GM12878 (cell line): ENCODE results near the gene LMX1A. TPM values are rescaled to one million over a fixed set of nuclear protein-coding genes. Genes with fewer than 3 reads are reported as not detected.

ENCODE experiments used
- EGR1 ChIP-seq, 2 experiments: IDR thresholded peaks; 1 replicate in 1 of 2; 2 replicates in 1 of 2; pipeline ENCODE4 v1.6.1; 2011 to 2012; ENCODE audit warnings: low read depth in 2 of 2, low read length in 2 of 2, borderline replicate concordance in 1 of 2, mild to moderate bottlenecking in 1 of 2, moderate library complexity in 1 of 2
- polyA plus RNA-seq, 11 experiments: library from polyadenylated mRNA; depleted of rRNA in 4 of 11; unstranded in 6 of 11; stranded (reverse) in 5 of 11; fragments of >200 nt; fragmentation: Nextera tagmentation in 4 of 11; fragmentation: Illumina TruSeq in 1 of 11; extraction: Ambion mirVana in 4 of 11; extraction: Trizol in 1 of 11; gene quantifications; 1 replicate in 1 of 11; 2 replicates in 10 of 11; pipeline versions ENCODE4 v1.2.1 to v1.2.3, GENCODE V29; 2011 to 2016; ENCODE audit warnings: inconsistent platforms in 2 of 11, missing spikeins in 2 of 11, low read depth in 1 of 11
- total RNA-seq, 4 experiments: library from RNA; depleted of rRNA in 3 of 4; stranded (reverse); fragments of >200 nt in 3 of 4; fragmentation: Illumina TruSeq in 1 of 4; extraction: Trizol in 1 of 4; gene quantifications; 2 replicates each; pipeline versions ENCODE4 v1.2.1 to v1.2.3, GENCODE V29; 2013 to 2021
- TF ChIP-seq, protein P1 (sequence below): fragments of 150-350 bp; IDR thresholded peaks from 2 replicates; pipeline ENCODE4 v1.6.1; 2016; ENCODE audit warnings: low read depth, low read length
- TF ChIP-seq, protein P2 (sequence below): fragments of 450-650 bp; conservative IDR thresholded peaks from 2 replicates; pipeline ENCODE4 v1.6.1; 2017; ENCODE audit warnings: mild to moderate bottlenecking, moderate library complexity

LMX1A gene
- total and polyA plus RNA-seq, 10 of the 15 experiments (the other 5 are each of a cell fraction or from before 2014, with no cell fraction given): not detected

DNA sequence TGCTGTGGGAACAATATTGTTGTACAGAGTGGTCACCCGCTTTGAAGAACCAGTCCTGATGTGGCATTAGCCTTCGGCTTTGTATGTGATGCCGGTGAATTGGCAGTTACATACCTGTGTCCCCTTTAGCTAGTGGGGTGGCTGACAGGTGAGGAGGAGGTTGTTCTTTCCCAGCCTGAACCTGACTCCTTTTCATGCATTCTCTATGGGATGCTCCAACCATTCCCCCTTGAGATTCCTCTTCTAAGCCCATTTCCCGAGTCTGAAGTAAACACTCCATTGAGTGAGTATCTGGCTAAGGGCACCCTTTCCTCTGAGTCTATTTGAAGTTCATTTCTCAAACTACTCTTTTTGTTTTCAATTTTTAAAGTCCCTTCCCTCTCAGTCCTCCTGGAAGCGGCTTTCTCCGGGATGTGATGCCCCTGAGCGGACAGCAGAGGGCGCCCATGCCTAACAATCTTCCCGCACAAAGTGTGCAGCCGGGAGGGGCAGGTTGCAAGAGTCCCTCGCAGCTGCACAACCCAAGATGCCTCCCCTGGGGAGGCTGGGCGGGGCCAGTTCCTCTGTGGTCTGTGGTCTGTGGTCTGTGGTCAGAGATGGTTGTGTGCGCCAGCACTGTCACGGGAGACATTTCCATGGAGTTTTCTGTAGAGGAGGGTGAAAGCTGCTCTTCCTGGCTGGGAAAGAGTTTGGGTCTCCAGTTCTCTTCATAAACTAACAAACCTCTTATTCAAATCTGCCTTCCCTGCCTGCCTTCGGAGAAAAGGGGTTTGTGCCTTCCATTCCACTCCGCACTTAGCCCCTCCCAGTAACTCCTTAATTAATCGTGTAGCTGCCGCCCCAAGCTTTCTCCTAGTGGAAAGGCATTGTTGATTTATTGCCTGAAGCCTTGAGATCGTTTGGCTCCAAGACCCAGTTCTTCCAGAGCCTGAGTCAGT lies 36.4 kb upstream of the LMX1A start (continued):
- TF ChIP-seq, protein P1, sequence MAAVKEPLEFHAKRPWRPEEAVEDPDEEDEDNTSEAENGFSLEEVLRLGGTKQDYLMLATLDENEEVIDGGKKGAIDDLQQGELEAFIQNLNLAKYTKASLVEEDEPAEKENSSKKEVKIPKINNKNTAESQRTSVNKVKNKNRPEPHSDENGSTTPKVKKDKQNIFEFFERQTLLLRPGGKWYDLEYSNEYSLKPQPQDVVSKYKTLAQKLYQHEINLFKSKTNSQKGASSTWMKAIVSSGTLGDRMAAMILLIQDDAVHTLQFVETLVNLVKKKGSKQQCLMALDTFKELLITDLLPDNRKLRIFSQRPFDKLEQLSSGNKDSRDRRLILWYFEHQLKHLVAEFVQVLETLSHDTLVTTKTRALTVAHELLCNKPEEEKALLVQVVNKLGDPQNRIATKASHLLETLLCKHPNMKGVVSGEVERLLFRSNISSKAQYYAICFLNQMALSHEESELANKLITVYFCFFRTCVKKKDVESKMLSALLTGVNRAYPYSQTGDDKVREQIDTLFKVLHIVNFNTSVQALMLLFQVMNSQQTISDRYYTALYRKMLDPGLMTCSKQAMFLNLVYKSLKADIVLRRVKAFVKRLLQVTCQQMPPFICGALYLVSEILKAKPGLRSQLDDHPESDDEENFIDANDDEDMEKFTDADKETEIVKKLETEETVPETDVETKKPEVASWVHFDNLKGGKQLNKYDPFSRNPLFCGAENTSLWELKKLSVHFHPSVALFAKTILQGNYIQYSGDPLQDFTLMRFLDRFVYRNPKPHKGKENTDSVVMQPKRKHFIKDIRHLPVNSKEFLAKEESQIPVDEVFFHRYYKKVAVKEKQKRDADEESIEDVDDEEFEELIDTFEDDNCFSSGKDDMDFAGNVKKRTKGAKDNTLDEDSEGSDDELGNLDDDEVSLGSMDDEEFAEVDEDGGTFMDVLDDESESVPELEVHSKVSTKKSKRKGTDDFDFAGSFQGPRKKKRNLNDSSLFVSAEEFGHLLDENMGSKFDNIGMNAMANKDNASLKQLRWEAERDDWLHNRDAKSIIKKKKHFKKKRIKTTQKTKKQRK: no peak
- TF ChIP-seq, protein P2, sequence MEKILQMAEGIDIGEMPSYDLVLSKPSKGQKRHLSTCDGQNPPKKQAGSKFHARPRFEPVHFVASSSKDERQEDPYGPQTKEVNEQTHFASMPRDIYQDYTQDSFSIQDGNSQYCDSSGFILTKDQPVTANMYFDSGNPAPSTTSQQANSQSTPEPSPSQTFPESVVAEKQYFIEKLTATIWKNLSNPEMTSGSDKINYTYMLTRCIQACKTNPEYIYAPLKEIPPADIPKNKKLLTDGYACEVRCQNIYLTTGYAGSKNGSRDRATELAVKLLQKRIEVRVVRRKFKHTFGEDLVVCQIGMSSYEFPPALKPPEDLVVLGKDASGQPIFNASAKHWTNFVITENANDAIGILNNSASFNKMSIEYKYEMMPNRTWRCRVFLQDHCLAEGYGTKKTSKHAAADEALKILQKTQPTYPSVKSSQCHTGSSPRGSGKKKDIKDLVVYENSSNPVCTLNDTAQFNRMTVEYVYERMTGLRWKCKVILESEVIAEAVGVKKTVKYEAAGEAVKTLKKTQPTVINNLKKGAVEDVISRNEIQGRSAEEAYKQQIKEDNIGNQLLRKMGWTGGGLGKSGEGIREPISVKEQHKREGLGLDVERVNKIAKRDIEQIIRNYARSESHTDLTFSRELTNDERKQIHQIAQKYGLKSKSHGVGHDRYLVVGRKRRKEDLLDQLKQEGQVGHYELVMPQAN: no peak
- TF ChIP-seq EGR1 (IDR thresholded peaks at IDR 0.05; ENCODE audit: borderline replicate concordance in 1 of 2, low read depth in 2 of 2, low read length in 2 of 2): no peak
